DLD1 (cell line): ENCODE measurements around the gene ABCC4.
"Not testable (repeated sequence)": the region's sequence is repeated elsewhere in the genome, so short reads cannot be mapped to it uniquely, and the experiment has no call there.

Source experiments
- in situ Hi-C: cut with HindIII; loops from 2 replicates; pipeline ENCODE4 v1.10.0; 2017; ENCODE audit warnings: low sequenced_read_pairs

Gene ABCC4

GRCh38 chr13:95204231-95204765 lies 97.0 kb downstream of the ABCC4 start:
- in situ Hi-C loops, result no loop called here

- in situ Hi-C loops, result no loop called here
Measured at GRCh38 chr13:95201814-95202651, 99.2 kb downstream of the ABCC4 start.

- in situ Hi-C loops, result not testable (repeated sequence)
Measured at GRCh38 chr13:95200386-95200957, 100.8 kb downstream of the ABCC4 start.

- in situ Hi-C loops, result no loop called here
Measured at GRCh38 chr13:95199896-95200295, 101.4 kb downstream of the ABCC4 start.

GRCh38 chr13:95198606-95199005 lies 102.6 kb downstream of the ABCC4 start:
- in situ Hi-C loops, result not testable (repeated sequence)

- in situ Hi-C loops, result no loop called here
Measured at GRCh38 chr13:95197548-95197947, 103.7 kb downstream of the ABCC4 start.

- in situ Hi-C loops, result no loop called here
Measured at GRCh38 chr13:95195146-95195545, 106.1 kb downstream of the ABCC4 start.

GRCh38 chr13:95193509-95194230 lies 107.6 kb downstream of the ABCC4 start:
- in situ Hi-C loops, result no loop called here

GRCh38 chr13:95192998-95193397 lies 108.3 kb downstream of the ABCC4 start:
- in situ Hi-C loops, result no loop called here

GRCh38 chr13:95192564-95192945 lies 108.7 kb downstream of the ABCC4 start:
- in situ Hi-C loops, result not testable (repeated sequence)

- in situ Hi-C loops, result no loop called here
Measured at GRCh38 chr13:95191821-95192563, 109.3 kb downstream of the ABCC4 start.

- in situ Hi-C loops, result no loop called here
Measured at GRCh38 chr13:95188128-95188527, 113.1 kb downstream of the ABCC4 start.

- in situ Hi-C loops, result no loop called here
Measured at GRCh38 chr13:95185851-95186250, 115.4 kb downstream of the ABCC4 start.

- in situ Hi-C loops, result no loop called here
Measured at GRCh38 chr13:95185311-95185710, 115.9 kb downstream of the ABCC4 start.

- in situ Hi-C loops, result no loop called here
Measured at GRCh38 chr13:95184317-95184716, 116.9 kb downstream of the ABCC4 start.

GRCh38 chr13:95182570-95183265 lies 118.5 kb downstream of the ABCC4 start:
- in situ Hi-C loops, result no loop called here

- in situ Hi-C loops, result no loop called here
Measured at GRCh38 chr13:95181586-95181985, 119.7 kb downstream of the ABCC4 start.

- in situ Hi-C loops, result no loop called here
Measured at GRCh38 chr13:95180513-95181245, 120.6 kb downstream of the ABCC4 start.

GRCh38 chr13:95176611-95177259 lies 124.5 kb downstream of the ABCC4 start:
- in situ Hi-C loops, result no loop called here
